ENCODE measurements around the gene CLTCL1.

DNA sequence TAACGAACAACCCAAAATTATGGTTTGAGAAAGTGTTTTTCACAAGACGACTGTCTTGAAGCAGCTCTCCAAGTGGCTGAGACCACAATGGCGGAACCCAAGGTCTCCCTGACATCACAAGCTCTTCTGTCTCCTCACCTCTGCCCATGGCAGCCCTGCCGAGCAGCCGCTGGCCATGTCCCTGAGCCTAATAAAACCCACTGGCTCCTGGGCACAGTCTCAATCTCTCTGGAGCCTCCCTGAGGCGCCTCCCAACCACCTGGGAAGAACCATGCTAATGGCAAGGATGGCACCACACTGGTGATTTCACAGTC, 50.0 kb downstream of the CLTCL1 start:
- TF ChIP-seq POLR2A (IDR thresholded peaks at IDR 0.05) = no peak
- TF ChIP-seq, protein P1, sequence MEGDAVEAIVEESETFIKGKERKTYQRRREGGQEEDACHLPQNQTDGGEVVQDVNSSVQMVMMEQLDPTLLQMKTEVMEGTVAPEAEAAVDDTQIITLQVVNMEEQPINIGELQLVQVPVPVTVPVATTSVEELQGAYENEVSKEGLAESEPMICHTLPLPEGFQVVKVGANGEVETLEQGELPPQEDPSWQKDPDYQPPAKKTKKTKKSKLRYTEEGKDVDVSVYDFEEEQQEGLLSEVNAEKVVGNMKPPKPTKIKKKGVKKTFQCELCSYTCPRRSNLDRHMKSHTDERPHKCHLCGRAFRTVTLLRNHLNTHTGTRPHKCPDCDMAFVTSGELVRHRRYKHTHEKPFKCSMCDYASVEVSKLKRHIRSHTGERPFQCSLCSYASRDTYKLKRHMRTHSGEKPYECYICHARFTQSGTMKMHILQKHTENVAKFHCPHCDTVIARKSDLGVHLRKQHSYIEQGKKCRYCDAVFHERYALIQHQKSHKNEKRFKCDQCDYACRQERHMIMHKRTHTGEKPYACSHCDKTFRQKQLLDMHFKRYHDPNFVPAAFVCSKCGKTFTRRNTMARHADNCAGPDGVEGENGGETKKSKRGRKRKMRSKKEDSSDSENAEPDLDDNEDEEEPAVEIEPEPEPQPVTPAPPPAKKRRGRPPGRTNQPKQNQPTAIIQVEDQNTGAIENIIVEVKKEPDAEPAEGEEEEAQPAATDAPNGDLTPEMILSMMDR (IDR thresholded peaks at IDR 0.05) = no peak
